ENCODE data around the gene SLC25A23. TPM values are rescaled to one million over a fixed set of nuclear protein-coding genes. Genes with fewer than 3 reads are reported as not detected.

The SLC25A23 gene
- total and polyA plus RNA-seq, 2 of the 4 experiments (the other 2 are of a cell fraction): 7.0 to 7.6 TPM

DNA sequence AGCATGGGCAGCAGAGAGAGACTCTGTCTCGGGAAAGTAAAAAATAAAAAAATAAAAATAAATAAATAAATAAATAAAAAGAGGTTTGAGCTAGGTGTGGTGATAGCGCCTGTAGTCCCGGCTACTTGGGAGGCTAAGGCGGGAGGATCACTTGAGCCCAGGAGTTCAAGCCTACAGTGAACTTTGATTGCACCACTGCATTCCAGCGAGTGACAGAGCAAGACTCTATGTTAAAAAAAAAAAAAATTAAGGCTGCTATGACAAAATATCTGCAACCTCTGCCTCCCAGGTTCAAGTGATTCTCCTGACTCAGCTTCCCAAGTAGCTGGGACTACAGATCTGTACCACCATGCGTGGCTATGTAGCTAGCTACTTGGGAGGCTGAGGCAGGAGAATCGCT lies 25.2 kb upstream of the SLC25A23 start:
- in situ Hi-C loops (cut with MboI; ENCODE audit: low sequenced_read_pairs) (no loop called here), intact Hi-C loops (cut with micrococcal nuclease) (no loop called here), dilution Hi-C loops (cut with HindIII; ENCODE audit: low sequenced_read_pairs, unreplicated experiment) (no loop called here)
- H4K20me1 ChIP-seq (ENCODE audit: insufficient read depth, low read length): no peaks in the 10 kb centered on the region
- no peaks in the 10 kb centered on the region for H3K27me3 ChIP-seq (ENCODE audit: control insufficient read depth, insufficient read depth, low read length)
- no peak overlapping the region for H2BK5ac ChIP-seq (ENCODE audit: low read depth, low read length, poor library complexity, severe bottlenecking)
- no peaks in the 10 kb centered on the region for H3K9me1 ChIP-seq (ENCODE audit: insufficient read depth, low read length)
- no peak for DNase-seq
- no peak overlapping the region for H4K8ac ChIP-seq (ENCODE audit: low read depth in 2 of 2, low read length in 2 of 2)
- no peak overlapping the region for H2AK5ac ChIP-seq (ENCODE audit: low read depth, low read length)
- no peak for TF ChIP-seq CEBPB (IDR thresholded peaks at IDR 0.05; ENCODE audit: low read depth, low read length)
- no peak overlapping the region for H4K91ac ChIP-seq (ENCODE audit: insufficient read depth, low read depth, low read length)
- H3K9ac ChIP-seq (ENCODE audit: low read depth, low read length): no peak overlapping the region
- H2BK120ac ChIP-seq (ENCODE audit: low read depth, low read length): no peak overlapping the region
- H3K23ac ChIP-seq (ENCODE audit: low read depth, low read length): no peak overlapping the region
- no peak overlapping the region for H2BK20ac ChIP-seq (ENCODE audit: low read depth, low read length)
- H3K4me2 ChIP-seq (ENCODE audit: low read depth, low read length): no peak overlapping the region
- no peaks in the 10 kb centered on the region for H3K79me1 ChIP-seq (ENCODE audit: low read depth in 1 of 2, low read length in 2 of 2)
- no peak overlapping the region for H2BK15ac ChIP-seq (ENCODE audit: low read depth, low read length)
- H2AFZ ChIP-seq (replicated peaks; ENCODE audit: low read length, poor library complexity): no peak overlapping the region
- no peak overlapping the region for H3K56ac ChIP-seq (ENCODE audit: extremely low read depth, insufficient read depth, low read length)
- H3K4me1 ChIP-seq (ENCODE audit: control insufficient read depth, insufficient read depth, low read length): no peaks in the 10 kb centered on the region
- no peak overlapping the region for H3K4ac ChIP-seq (ENCODE audit: low read depth, low read length)
- 100% methylated on average over 1 of the region's 7 CpGs; no CpG with 5 or more reads in 1 of the 2 experiments for WGBS, 2 experiments (ENCODE audit: extremely low coverage in 2 of 2, insufficient read length in 1 of 2)
- H4K5ac ChIP-seq (ENCODE audit: low read depth, low read length): no peak overlapping the region
- H3K14ac ChIP-seq (replicated peaks; ENCODE audit: low read depth, low read length): no peak overlapping the region
- H3K27ac ChIP-seq (ENCODE audit: insufficient read depth, low read length): no peak overlapping the region
- no peaks in the 10 kb centered on the region for H3K9me3 ChIP-seq (ENCODE audit: control insufficient read depth, insufficient read depth, low read length)
- no peak overlapping the region for H3K18ac ChIP-seq (ENCODE audit: low read depth, low read length)
- H3K4me3 ChIP-seq (ENCODE audit: insufficient read depth, low read depth, low read length): no peak overlapping the region
- no TSS peak for BruUV-seq (replicated peaks)
- ChIA-PET CTCF (no interaction called here), POLR2A (ENCODE audit: unreplicated experiment) (no interaction called here)
- ATAC-seq (ENCODE audit: low read depth): no peak
- H2AK9ac ChIP-seq (replicated peaks; ENCODE audit: low read depth, low read length, poor library complexity): no peak overlapping the region
- H3K36me3 ChIP-seq (ENCODE audit: control insufficient read depth, insufficient read depth, low read length): no peaks in the 10 kb centered on the region
